Activated T-cell treated with anti-CD3 and anti-CD28 coated beads, Interleukin-2, amount 50 U/mL, for 4 hours (primary cell): ENCODE results near the gene COX10. TPM values are rescaled to one million over a fixed set of nuclear protein-coding genes. Genes with fewer than 3 reads are reported as not detected.

Experiments
- ATAC-seq, 2 donors: fragments of 200-7000 bp; cut with Tn5 transposase; one replicate each; pipeline ENCODE4 v1.10.0; 2021
- DNase-seq: peaks from one replicate; pipeline ENCODE4 v3.0.0-alpha.2; 2020
- H3K27me3 Mint-ChIP-seq: one replicate; pipeline ENCODE4 v1.8.0; 2021; ENCODE audit warnings: low read depth, mixed read lengths
- H3K36me3 Mint-ChIP-seq: one replicate; pipeline ENCODE4 v1.8.0; 2022; ENCODE audit warnings: mixed read lengths; ENCODE audit not compliant: insufficient read depth
- H3K4me1 Mint-ChIP-seq: one replicate; pipeline ENCODE4 v1.8.0; 2021; ENCODE audit warnings: low read depth, mixed read lengths
- H3K4me3 Mint-ChIP-seq: one replicate; pipeline ENCODE4 v1.8.0; 2021; ENCODE audit warnings: mild to moderate bottlenecking, moderate library complexity, mixed read lengths
- H3K9me3 Mint-ChIP-seq: one replicate; pipeline ENCODE4 v1.8.0; 2021; ENCODE audit warnings: mixed read lengths
- total RNA-seq, 3 donors: library from RNA; stranded (reverse); gene quantifications; one replicate each; pipeline ENCODE4 v1.2.1, GENCODE V29; 2021

COX10 gene
- total RNA-seq, 3 donors from 2014 or later = 28.7 to 30.6 (median 29.0) TPM

- peaks cover 61% of the 10 kb centered on the region for H3K4me1 Mint-ChIP-seq
- no peak for DNase-seq
- no peaks in the 10 kb centered on the region for H3K27me3 Mint-ChIP-seq
Measured at GRCh38 chr17:14089179-14089578, 19.9 kb downstream of the COX10 start.

GRCh38 chr17:14091367-14091766, 22.1 kb downstream of the COX10 start:
- ATAC-seq (no peak), DNase-seq (no peak)
- no peaks in the 10 kb centered on the region for H3K9me3 Mint-ChIP-seq
- no peak overlapping the region for H3K4me3 Mint-ChIP-seq
- no peaks in the 10 kb centered on the region for H3K27me3 Mint-ChIP-seq
- peaks cover 64% of the 10 kb centered on the region for H3K4me1 Mint-ChIP-seq
- peaks cover 25% of the 10 kb centered on the region for H3K36me3 Mint-ChIP-seq

More at GRCh38 chr17:14089179-14089578, 19.9 kb downstream of the COX10 start:
- no peaks in the 10 kb centered on the region for H3K9me3 Mint-ChIP-seq
- H3K36me3 Mint-ChIP-seq = peaks cover 22% of the 10 kb centered on the region
- H3K4me3 Mint-ChIP-seq = no peak overlapping the region
- ATAC-seq = no peak

- Mint-ChIP-seq H3K9me3 (no peaks in the 10 kb centered on the region), H3K4me1 (peaks cover 55% of the 10 kb centered on the region), H3K27me3 (no peaks in the 10 kb centered on the region), H3K36me3 (peaks cover 14% of the 10 kb centered on the region), H3K4me3 (no peak overlapping the region)
- DNase-seq (no peak), ATAC-seq (no peak)
Measured at GRCh38 chr17:14092808-14093207, 23.5 kb downstream of the COX10 start.

GRCh38 chr17:14094676-14095601, 25.6 kb downstream of the COX10 start:
- Mint-ChIP-seq H3K4me3 (no peak overlapping the region), H3K4me1 (peaks cover 39% of the 10 kb centered on the region), H3K9me3 (no peaks in the 10 kb centered on the region), H3K36me3 (peaks cover 4% of the 10 kb centered on the region), H3K27me3 (no peaks in the 10 kb centered on the region)
- ATAC-seq (no peak), DNase-seq (no peak)

GRCh38 chr17:14095631-14096030, 26.3 kb downstream of the COX10 start:
- Mint-ChIP-seq H3K27me3 (no peaks in the 10 kb centered on the region), H3K4me3 (no peak overlapping the region), H3K36me3 (peaks cover 3% of the 10 kb centered on the region), H3K4me1 (peaks cover 35% of the 10 kb centered on the region), H3K9me3 (no peaks in the 10 kb centered on the region)
- DNase-seq (no peak), ATAC-seq (no peak)

- Mint-ChIP-seq H3K4me3 (no peak overlapping the region), H3K27me3 (no peaks in the 10 kb centered on the region)
- no peak for DNase-seq
Measured at GRCh38 chr17:14098246-14098645, 28.9 kb downstream of the COX10 start.

GRCh38 chr17:14101976-14102375, 32.7 kb downstream of the COX10 start:
- H3K4me1 Mint-ChIP-seq = peaks cover 7% of the 10 kb centered on the region
- no peaks in the 10 kb centered on the region for H3K9me3 Mint-ChIP-seq
- no peaks in the 10 kb centered on the region for H3K27me3 Mint-ChIP-seq
- ATAC-seq = no peak
- peaks cover 20% of the 10 kb centered on the region for H3K36me3 Mint-ChIP-seq
- DNase-seq = no peak
- no peak overlapping the region for H3K4me3 Mint-ChIP-seq

More at GRCh38 chr17:14098246-14098645, 28.9 kb downstream of the COX10 start:
- H3K9me3 Mint-ChIP-seq = no peaks in the 10 kb centered on the region
- H3K36me3 Mint-ChIP-seq = peaks cover 12% of the 10 kb centered on the region
- H3K4me1 Mint-ChIP-seq = peaks cover 13% of the 10 kb centered on the region
- ATAC-seq = no peak

GRCh38 chr17:14103836-14104235, 34.5 kb downstream of the COX10 start:
- no peaks in the 10 kb centered on the region for H3K27me3 Mint-ChIP-seq
- H3K9me3 Mint-ChIP-seq = no peaks in the 10 kb centered on the region
- DNase-seq (no peak), ATAC-seq (no peak)
- peaks cover 22% of the 10 kb centered on the region for H3K4me1 Mint-ChIP-seq
- H3K4me3 Mint-ChIP-seq = no peak overlapping the region
- peaks cover 30% of the 10 kb centered on the region for H3K36me3 Mint-ChIP-seq

GRCh38 chr17:14104734-14105133, 35.4 kb downstream of the COX10 start:
- H3K9me3 Mint-ChIP-seq = no peaks in the 10 kb centered on the region
- no peak overlapping the region for H3K4me3 Mint-ChIP-seq
- DNase-seq (no peak), ATAC-seq (no peak)
- peaks cover 22% of the 10 kb centered on the region for H3K4me1 Mint-ChIP-seq
- H3K36me3 Mint-ChIP-seq = peaks cover 30% of the 10 kb centered on the region
- H3K27me3 Mint-ChIP-seq = no peaks in the 10 kb centered on the region

- ATAC-seq (peak; percentile 67 to 80), DNase-seq (no peak)
- peaks cover 37% of the 10 kb centered on the region for H3K4me1 Mint-ChIP-seq
Measured at GRCh38 chr17:14107889-14108288, 38.6 kb downstream of the COX10 start.

GRCh38 chr17:14112407-14112806, 43.1 kb downstream of the COX10 start:
- Mint-ChIP-seq H3K36me3 (peaks cover 21% of the 10 kb centered on the region), H3K4me3 (no peak overlapping the region), H3K4me1 (peaks cover 62% of the 10 kb centered on the region), H3K9me3 (peaks cover 4% of the 10 kb centered on the region), H3K27me3 (no peaks in the 10 kb centered on the region)
- no peak for ATAC-seq
- DNase-seq = no peak

More at GRCh38 chr17:14107889-14108288, 38.6 kb downstream of the COX10 start:
- H3K36me3 Mint-ChIP-seq = peaks cover 21% of the 10 kb centered on the region
- no peaks in the 10 kb centered on the region for H3K9me3 Mint-ChIP-seq
- no peak overlapping the region for H3K4me3 Mint-ChIP-seq
- no peaks in the 10 kb centered on the region for H3K27me3 Mint-ChIP-seq

GRCh38 chr17:14113137-14113536, 43.8 kb downstream of the COX10 start:
- no peak for DNase-seq
- Mint-ChIP-seq H3K36me3 (peaks cover 16% of the 10 kb centered on the region), H3K9me3 (peaks cover 4% of the 10 kb centered on the region), H3K27me3 (no peaks in the 10 kb centered on the region), H3K4me3 (no peak overlapping the region), H3K4me1 (peaks cover 61% of the 10 kb centered on the region)
- ATAC-seq = no peak

- H3K4me1 Mint-ChIP-seq = peaks cover 76% of the 10 kb centered on the region
- H3K36me3 Mint-ChIP-seq = peaks cover 20% of the 10 kb centered on the region
- H3K9me3 Mint-ChIP-seq = peaks cover 4% of the 10 kb centered on the region
- no peak for DNase-seq
- no peak for ATAC-seq
- no peaks in the 10 kb centered on the region for H3K27me3 Mint-ChIP-seq
- H3K4me3 Mint-ChIP-seq = no peak overlapping the region
Measured at GRCh38 chr17:14116263-14117024, 47.1 kb downstream of the COX10 start.

- H3K4me1 Mint-ChIP-seq = peaks cover 83% of the 10 kb centered on the region
- peak; percentile 91 to 92 for ATAC-seq
- H3K36me3 Mint-ChIP-seq = peaks cover 20% of the 10 kb centered on the region
- H3K9me3 Mint-ChIP-seq = peaks cover 4% of the 10 kb centered on the region
- peak overlapping the region; percentile 12 for H3K4me3 Mint-ChIP-seq
- no peaks in the 10 kb centered on the region for H3K27me3 Mint-ChIP-seq
- DNase-seq = no peak
Measured at GRCh38 chr17:14118951-14119350, 49.6 kb downstream of the COX10 start.
